Choroid plexus epithelial cell (primary cell): Measurements from ENCODE around the gene SSRP1.

Experiments used
- DNase-seq: peaks from one replicate; pipeline ENCODE4 v3.0.0-alpha.2; 2010; ENCODE audit warnings: low read depth
- H3K4me3 ChIP-seq: 2 replicates; pipeline ENCODE4 v1.5.1; 2011; ENCODE audit warnings: low read depth, mild to moderate bottlenecking, control low read depth, low read length, moderate library complexity
- TF ChIP-seq, protein P1 (sequence below): conservative IDR thresholded peaks from 2 replicates; pipeline ENCODE4 v1.5.1; 2011; ENCODE audit warnings: low read depth, mild to moderate bottlenecking, control low read depth, inconsistent platforms, low read length, moderate library complexity

SSRP1 gene

DNA sequence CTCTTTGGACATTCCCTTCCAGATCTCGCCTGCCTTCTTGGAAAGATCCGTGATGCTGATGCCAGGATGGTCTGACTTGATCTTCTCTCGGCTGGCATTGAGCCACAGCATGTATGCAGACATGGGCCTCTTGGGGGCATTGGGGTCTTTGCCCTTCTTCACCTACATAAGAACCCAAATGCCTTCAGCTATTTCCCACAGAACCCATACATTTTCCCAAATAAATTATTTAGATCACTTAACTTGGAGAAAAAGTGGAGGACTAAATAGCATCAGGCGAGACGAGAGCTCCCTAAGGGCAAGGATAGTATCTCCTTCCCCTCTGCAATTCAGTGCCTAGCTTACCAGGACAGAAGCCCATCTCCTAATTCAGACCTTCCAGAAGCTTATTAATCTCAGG lies 8.0 kb downstream of the SSRP1 start:
- DNase-seq: no peak
- H3K4me3 ChIP-seq: no peak overlapping the region
- TF ChIP-seq, protein P1, sequence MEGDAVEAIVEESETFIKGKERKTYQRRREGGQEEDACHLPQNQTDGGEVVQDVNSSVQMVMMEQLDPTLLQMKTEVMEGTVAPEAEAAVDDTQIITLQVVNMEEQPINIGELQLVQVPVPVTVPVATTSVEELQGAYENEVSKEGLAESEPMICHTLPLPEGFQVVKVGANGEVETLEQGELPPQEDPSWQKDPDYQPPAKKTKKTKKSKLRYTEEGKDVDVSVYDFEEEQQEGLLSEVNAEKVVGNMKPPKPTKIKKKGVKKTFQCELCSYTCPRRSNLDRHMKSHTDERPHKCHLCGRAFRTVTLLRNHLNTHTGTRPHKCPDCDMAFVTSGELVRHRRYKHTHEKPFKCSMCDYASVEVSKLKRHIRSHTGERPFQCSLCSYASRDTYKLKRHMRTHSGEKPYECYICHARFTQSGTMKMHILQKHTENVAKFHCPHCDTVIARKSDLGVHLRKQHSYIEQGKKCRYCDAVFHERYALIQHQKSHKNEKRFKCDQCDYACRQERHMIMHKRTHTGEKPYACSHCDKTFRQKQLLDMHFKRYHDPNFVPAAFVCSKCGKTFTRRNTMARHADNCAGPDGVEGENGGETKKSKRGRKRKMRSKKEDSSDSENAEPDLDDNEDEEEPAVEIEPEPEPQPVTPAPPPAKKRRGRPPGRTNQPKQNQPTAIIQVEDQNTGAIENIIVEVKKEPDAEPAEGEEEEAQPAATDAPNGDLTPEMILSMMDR: no peak

DNA sequence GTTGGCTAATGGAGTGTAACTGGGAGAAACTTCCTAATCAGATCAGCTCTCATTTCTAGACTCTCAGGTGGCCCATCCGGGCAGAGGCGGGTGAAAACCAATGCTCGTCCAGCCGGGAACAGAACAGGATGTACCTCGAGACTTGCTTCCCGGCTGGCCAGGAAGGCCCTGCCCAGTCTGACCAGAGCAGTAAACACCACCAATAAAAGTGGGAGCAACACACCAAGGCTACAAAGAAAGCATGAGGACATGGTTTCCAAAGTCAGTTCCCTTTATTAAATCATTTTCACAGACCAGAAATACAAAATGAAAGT lies 10.0 kb downstream of the SSRP1 start:
- TF ChIP-seq, protein P1: no peak
- peak; percentile 72 for DNase-seq
- H3K4me3 ChIP-seq: peak overlapping the region; percentile 84

DNA sequence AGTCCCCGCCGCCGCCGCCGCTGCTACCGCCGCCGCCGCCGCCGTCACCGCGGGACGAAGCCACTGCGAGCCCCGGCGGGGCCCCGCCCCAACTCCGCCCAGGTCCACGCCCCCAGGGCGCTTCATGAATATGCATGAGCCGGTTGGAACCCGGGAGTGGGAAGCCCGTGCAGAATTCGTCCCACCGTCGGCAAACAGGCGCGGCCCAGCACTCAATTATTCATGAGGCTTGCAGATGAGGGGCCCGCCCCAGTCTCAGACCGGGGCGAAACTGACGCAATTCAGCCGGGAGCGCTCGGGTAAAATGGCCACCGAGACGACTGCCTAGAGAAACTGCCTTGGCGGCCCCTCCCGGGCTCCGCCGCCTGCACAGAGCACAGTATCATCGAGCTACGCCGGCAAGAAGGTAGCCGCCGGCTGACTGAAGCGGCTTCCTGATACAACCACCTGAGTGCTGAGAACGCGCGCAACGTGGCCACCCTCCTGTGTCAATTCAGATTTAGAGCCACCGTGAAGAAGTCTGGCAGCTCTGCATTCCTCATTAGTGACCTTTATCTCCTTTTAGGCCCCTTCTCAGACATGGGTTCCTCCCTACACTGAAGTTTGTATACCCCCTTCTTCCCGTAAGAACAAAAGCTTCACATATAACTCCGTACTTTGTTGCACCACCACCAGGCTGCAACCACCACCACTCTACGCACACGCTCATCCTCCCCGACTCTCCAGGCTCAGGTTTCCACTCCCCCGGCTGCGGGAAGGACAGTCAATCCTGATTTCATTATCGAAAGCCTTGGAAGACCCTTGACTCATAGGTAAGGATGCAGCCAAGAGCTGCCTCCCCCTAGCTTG lies 10.6 kb downstream of the SSRP1 start, which contains the start of gene TNKS1BP1:
TSS of gene TNKS1BP1 (minus strand) at position 67 of the 849 bp plus-strand sequence. CDS start 3,067 bp downstream, outside the sequence.
- DNase-seq: peak; percentile 98
- peak within 1 kb of the TSS; percentile 84 for H3K4me3 ChIP-seq
- TF ChIP-seq, protein P1: no peak

DNA sequence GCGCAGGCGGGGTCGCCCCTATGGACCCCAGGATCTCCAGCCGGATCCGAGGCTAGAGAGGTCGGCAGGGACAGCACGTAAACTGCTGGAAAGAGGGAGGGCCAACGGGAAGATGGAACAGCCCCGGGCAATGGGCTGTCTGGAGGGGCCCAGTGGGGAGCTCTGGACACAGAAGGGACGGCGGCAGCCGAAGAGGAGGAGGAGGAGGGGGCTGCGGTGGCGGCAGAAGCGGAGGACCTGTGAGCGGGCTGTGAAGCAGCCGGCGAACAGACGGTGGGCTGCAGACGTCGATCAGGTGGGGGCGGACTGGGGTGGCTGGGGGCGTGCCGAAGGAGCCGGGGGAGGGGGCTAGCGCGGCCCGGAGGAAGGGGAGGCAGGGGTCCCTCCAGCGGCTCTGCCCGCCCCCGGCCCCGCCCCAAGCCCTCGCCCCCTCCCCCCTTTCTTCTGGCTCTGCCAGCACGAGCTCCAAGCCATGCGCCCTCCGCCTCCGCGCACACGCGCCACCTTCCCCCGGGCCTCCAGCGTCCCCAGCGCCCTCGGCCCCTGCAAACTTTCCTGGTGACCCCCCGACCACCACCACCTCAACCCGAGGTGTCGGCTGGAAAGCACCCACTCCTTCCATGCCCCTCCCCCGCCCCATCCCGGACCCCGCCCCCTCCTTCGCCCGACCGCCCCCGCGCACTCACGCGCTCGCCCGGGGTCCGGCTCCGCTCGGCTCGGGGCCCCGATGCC lies 11.4 kb downstream of the SSRP1 start:
- peak; percentile 59 for DNase-seq
- TF ChIP-seq, protein P1: no peak
- H3K4me3 ChIP-seq: peak overlapping the region; percentile 84

DNA sequence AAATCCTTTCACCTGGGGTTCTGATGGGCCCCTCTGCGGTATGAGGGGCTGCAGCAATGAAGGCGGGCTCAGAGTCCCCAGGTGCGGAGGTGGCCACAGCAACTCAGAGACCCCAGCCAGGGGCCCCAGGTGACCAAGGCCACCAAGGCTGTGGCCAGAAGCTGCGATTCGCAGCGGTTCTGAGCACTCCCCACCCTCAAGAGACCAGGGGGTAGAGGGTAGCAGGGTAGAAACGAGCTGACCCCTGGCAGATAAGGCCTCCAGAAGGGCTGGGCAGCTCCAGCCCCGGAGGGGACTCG lies 11.9 kb downstream of the SSRP1 start:
- no peak for DNase-seq
- peak overlapping the region; percentile 84 for H3K4me3 ChIP-seq

DNA sequence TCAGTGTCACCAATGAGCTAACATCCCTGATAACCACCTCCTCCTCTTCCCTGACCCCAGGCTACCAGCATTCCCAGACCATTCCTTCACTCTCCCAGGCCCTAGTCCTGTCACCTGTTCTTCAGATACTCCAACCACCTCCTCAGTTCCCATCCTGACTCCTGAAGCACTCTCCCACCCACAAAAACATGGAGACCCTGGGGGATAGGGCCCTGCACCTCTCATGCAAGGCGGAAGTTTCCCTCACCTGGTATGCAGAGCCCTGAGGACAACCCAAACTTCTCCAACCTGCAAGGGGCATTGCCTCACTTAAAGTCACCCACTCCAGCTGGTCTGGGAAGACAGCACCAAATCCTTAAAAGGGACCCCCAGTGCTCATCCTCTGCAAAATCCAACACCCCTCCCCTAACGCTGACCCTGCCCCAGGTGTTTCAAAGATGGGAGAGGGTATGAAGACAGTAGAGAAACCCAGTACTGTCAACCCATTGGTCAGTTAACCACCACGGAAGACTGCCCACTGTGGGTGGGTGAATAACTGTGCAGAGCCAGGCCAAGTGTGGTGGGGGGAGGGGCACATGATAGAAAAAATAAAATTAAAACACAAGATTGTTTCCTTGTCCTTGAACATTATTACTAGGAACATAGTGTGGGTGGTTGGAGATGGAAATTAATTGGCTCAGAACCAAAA lies 12.4 kb downstream of the SSRP1 start:
- DNase-seq: peak; percentile 56
- peak overlapping the region; percentile 84 for H3K4me3 ChIP-seq
- TF ChIP-seq, protein P1: peak; percentile 43

More for the DNA sequence above, 11.9 kb downstream of the SSRP1 start:
- TF ChIP-seq, protein P1: no peak
